Measurements from ENCODE around the gene NLK. TPM values are rescaled to one million over a fixed set of nuclear protein-coding genes. Genes with fewer than 3 reads are reported as not detected.

NLK gene
- total RNA-seq, 1 experiment from 2014 or later: 12.8 TPM

DNA sequence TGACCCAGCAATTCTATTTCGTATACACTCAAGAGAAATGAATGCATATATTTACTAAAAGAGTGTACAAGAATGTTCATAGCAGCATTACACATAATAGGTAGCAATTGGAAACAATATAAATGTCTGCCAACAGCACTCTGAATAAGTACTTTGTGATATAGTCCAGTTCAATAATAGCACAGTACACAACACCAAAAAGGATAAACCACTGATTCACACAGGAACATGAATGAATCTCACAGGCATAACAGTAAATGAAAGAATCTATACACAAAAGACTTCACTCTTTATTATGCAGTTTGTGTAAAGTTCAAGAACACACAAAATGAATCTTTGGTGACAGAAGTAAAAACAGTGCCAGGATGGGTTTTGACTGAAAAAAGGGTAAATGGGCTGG lies 86.3 kb downstream of the NLK start:
- CTCF ChIA-PET: no interaction called here
- no peaks in the 10 kb centered on the region for H4K20me1 ChIP-seq (ENCODE audit: insufficient read depth)
- no peak overlapping the region for H3K4me3 ChIP-seq (replicated peaks in 1 of 2; ENCODE audit: low read depth in 1 of 2, low read length in 2 of 2)
- RAD21 ChIA-PET (ENCODE audit: low non-redundant PET in 1 of 2, low total read pairs in 2 of 2, uncharacterized antibody in 2 of 2, unreplicated experiment in 2 of 2): no interaction called here
- no peaks in the 10 kb centered on the region for H3K27me3 ChIP-seq (ENCODE audit: insufficient read depth, low read length)
- BruUV-seq (replicated peaks): no TSS peak
- H3K9me2 ChIP-seq (ENCODE audit: insufficient read depth): no peaks in the 10 kb centered on the region
- H3K27ac ChIP-seq (ENCODE audit: low read depth, low read length): no peak overlapping the region
- ATAC-seq (no peak), DNase-seq (ENCODE audit: low read depth, low spot score) (no peak)
- POLR2A ChIA-PET: no interaction called here
- TF ChIP-seq SRF (IDR thresholded peaks at IDR 0.05; ENCODE audit: low read depth) (no peak), YY1 (IDR thresholded peaks at IDR 0.05; ENCODE audit: extremely low read depth, insufficient replicate concordance, low read depth, low read length) (no peak), EZH2 (IDR thresholded peaks at IDR 0.05) (no peak), RAD21 (IDR thresholded peaks at IDR 0.05; ENCODE audit: low read depth) (no peak), POLR2A (IDR thresholded peaks at IDR 0.05; ENCODE audit: borderline replicate concordance, extremely low read depth, insufficient read depth, insufficient read length) (no peak)
- TF ChIP-seq, protein P1, sequence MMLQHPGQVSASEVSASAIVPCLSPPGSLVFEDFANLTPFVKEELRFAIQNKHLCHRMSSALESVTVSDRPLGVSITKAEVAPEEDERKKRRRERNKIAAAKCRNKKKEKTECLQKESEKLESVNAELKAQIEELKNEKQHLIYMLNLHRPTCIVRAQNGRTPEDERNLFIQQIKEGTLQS (IDR thresholded peaks at IDR 0.05): no peak
- no peak overlapping the region for H3K9ac ChIP-seq (ENCODE audit: low read length)
- no peaks in the 10 kb centered on the region for H3K4me1 ChIP-seq (ENCODE audit: control insufficient read depth in 1 of 2, insufficient read depth in 2 of 2, low read length in 2 of 2)
- no peaks in the 10 kb centered on the region for H3K9me3 ChIP-seq (ENCODE audit: control insufficient read depth in 1 of 2, insufficient read depth in 1 of 2, low read depth in 1 of 2, low read length in 2 of 2)
- H3K4me2 ChIP-seq (ENCODE audit: low read length): no peak overlapping the region
- no peaks in the 10 kb centered on the region for H3K79me2 ChIP-seq (ENCODE audit: insufficient read depth, low read length)
- intact Hi-C loops (cut with micrococcal nuclease): no loop called here
- no peak overlapping the region for H2AFZ ChIP-seq (ENCODE audit: low read depth, low read length, poor library complexity, severe bottlenecking)
- no peaks in the 10 kb centered on the region for H3K36me3 ChIP-seq (ENCODE audit: control insufficient read depth in 1 of 2, insufficient read depth in 2 of 2, low read length in 2 of 2)

DNA sequence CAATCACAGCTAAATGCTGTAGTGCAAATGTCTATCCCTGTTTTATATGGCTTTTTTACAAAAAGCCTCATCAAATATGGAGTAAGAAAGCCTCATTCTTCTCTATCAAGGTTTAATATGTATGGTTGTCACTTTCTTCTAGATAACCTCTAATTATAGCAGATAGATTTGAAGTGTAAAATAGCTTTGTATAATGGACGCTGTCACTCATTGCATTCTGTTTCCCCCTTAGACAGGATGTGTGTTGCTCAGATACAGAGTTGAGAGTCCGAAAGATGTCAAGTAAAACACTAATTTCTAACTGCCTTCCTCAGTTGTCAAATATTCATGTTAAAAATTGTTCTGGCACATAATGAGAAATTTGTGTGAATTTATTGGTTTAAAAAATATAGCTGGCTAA lies 88.0 kb downstream of the NLK start:
- Histone ChIP-seq H3K27me3 (ENCODE audit: insufficient read depth, low read length) (no peaks in the 10 kb centered on the region), H3K4me3 (replicated peaks in 1 of 2; ENCODE audit: low read depth in 1 of 2, low read length in 2 of 2) (no peak overlapping the region), H3K4me2 (ENCODE audit: low read length) (no peak overlapping the region), H3K4me1 (ENCODE audit: control insufficient read depth in 1 of 2, insufficient read depth in 2 of 2, low read length in 2 of 2) (no peaks in the 10 kb centered on the region), H3K27ac (ENCODE audit: low read depth, low read length) (no peak overlapping the region), H2AFZ (ENCODE audit: low read depth, low read length, poor library complexity, severe bottlenecking) (no peak overlapping the region), H3K79me2 (ENCODE audit: insufficient read depth, low read length) (no peaks in the 10 kb centered on the region), H4K20me1 (ENCODE audit: insufficient read depth) (no peaks in the 10 kb centered on the region), H3K9me2 (ENCODE audit: insufficient read depth) (no peaks in the 10 kb centered on the region), H3K9ac (ENCODE audit: low read length) (no peak overlapping the region), H3K36me3 (ENCODE audit: control insufficient read depth in 1 of 2, insufficient read depth in 2 of 2, low read length in 2 of 2) (no peaks in the 10 kb centered on the region), H3K9me3 (ENCODE audit: control insufficient read depth in 1 of 2, insufficient read depth in 1 of 2, low read depth in 1 of 2, low read length in 2 of 2) (no peaks in the 10 kb centered on the region)
- intact Hi-C loops (cut with micrococcal nuclease): no loop called here
- BruUV-seq (replicated peaks): no TSS peak
- RAD21 ChIA-PET (ENCODE audit: low non-redundant PET in 1 of 2, low total read pairs in 2 of 2, uncharacterized antibody in 2 of 2, unreplicated experiment in 2 of 2): no interaction called here
- DNase-seq (ENCODE audit: low read depth, low spot score): no peak
- no peak for ATAC-seq
- CTCF ChIA-PET: no interaction called here
- POLR2A ChIA-PET: no interaction called here
- TF ChIP-seq JUND (IDR thresholded peaks at IDR 0.05): no peak
- no peak for TF ChIP-seq EZH2 (IDR thresholded peaks at IDR 0.05)
- TF ChIP-seq SIN3A (IDR thresholded peaks at IDR 0.05; ENCODE audit: low read depth): no peak
- TF ChIP-seq ZFX (IDR thresholded peaks at IDR 0.05): no peak
- TF ChIP-seq ZNF274 (IDR thresholded peaks at IDR 0.05; ENCODE audit: low read depth, low read length): no peak
- TF ChIP-seq RAD21 (IDR thresholded peaks at IDR 0.05; ENCODE audit: low read depth): no peak
- TF ChIP-seq EGR1 (IDR thresholded peaks at IDR 0.05; ENCODE audit: low read depth): no peak
- TF ChIP-seq EZH2phosphoT487 (IDR thresholded peaks at IDR 0.05; ENCODE audit: borderline replicate concordance): no peak
- TF ChIP-seq, protein P1 (IDR thresholded peaks at IDR 0.05): no peak
- no peak for TF ChIP-seq TCF7L2 (IDR thresholded peaks at IDR 0.05; ENCODE audit: borderline replicate concordance, extremely low read depth, insufficient read depth, insufficient read length)
- TF ChIP-seq YY1 (IDR thresholded peaks at IDR 0.05; ENCODE audit: extremely low read depth, insufficient replicate concordance, low read depth, low read length): no peak
- TF ChIP-seq, protein P2, sequence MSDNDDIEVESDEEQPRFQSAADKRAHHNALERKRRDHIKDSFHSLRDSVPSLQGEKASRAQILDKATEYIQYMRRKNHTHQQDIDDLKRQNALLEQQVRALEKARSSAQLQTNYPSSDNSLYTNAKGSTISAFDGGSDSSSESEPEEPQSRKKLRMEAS (IDR thresholded peaks at IDR 0.05): no peak
- TF ChIP-seq ELF1 (IDR thresholded peaks at IDR 0.05; ENCODE audit: borderline replicate concordance, low read depth): no peak
- no peak for TF ChIP-seq CBX3 (IDR thresholded peaks at IDR 0.05; ENCODE audit: low read depth)
- TF ChIP-seq, protein P3, sequence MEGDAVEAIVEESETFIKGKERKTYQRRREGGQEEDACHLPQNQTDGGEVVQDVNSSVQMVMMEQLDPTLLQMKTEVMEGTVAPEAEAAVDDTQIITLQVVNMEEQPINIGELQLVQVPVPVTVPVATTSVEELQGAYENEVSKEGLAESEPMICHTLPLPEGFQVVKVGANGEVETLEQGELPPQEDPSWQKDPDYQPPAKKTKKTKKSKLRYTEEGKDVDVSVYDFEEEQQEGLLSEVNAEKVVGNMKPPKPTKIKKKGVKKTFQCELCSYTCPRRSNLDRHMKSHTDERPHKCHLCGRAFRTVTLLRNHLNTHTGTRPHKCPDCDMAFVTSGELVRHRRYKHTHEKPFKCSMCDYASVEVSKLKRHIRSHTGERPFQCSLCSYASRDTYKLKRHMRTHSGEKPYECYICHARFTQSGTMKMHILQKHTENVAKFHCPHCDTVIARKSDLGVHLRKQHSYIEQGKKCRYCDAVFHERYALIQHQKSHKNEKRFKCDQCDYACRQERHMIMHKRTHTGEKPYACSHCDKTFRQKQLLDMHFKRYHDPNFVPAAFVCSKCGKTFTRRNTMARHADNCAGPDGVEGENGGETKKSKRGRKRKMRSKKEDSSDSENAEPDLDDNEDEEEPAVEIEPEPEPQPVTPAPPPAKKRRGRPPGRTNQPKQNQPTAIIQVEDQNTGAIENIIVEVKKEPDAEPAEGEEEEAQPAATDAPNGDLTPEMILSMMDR (IDR thresholded peaks at IDR 0.05 in 2 of 3, conservative IDR thresholded peaks at IDR 0.05 in 1 of 3; ENCODE audit: borderline replicate concordance in 1 of 3, insufficient read depth in 1 of 3, low read depth in 2 of 3, low read length in 2 of 3): no peak
- TF ChIP-seq, protein P4, sequence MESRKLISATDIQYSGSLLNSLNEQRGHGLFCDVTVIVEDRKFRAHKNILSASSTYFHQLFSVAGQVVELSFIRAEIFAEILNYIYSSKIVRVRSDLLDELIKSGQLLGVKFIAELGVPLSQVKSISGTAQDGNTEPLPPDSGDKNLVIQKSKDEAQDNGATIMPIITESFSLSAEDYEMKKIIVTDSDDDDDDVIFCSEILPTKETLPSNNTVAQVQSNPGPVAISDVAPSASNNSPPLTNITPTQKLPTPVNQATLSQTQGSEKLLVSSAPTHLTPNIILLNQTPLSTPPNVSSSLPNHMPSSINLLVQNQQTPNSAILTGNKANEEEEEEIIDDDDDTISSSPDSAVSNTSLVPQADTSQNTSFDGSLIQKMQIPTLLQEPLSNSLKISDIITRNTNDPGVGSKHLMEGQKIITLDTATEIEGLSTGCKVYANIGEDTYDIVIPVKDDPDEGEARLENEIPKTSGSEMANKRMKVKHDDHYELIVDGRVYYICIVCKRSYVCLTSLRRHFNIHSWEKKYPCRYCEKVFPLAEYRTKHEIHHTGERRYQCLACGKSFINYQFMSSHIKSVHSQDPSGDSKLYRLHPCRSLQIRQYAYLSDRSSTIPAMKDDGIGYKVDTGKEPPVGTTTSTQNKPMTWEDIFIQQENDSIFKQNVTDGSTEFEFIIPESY (IDR thresholded peaks at IDR 0.05; ENCODE audit: extremely low read depth, insufficient replicate concordance, low read length): no peak

Measured in HCT116 (cell line).